ENCODE measurements around the gene ACTR2. TPM values are rescaled to one million over a fixed set of nuclear protein-coding genes. Genes with fewer than 3 reads are reported as not detected.

The ACTR2 gene
- total and polyA plus RNA-seq, 9 of the 15 experiments (the other 6 are each of a cell fraction or from before 2014, with no cell fraction given) = 47.3 to 239 (median 108) TPM

DNA sequence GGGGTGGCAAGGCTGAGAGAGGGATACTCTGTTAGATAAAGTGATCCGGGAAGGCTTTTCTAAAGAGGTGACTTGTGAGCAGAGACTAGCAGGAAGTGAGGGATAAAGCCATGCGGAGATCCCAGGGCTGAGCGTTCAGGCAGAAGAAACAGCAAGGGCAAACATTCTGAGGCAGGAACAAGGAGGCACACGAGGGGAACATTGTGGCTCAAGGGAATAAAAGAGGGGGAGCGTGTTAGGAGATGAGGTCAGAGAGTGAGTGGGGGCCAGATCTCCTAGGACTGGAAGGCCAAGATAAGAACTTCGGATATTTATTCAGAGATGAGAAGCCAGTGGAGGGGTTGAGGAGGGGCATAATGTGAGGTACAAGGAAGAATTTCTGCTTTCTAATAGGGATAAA, 67.1 kb downstream of the ACTR2 start (continued):
- TF ChIP-seq, protein P1, sequence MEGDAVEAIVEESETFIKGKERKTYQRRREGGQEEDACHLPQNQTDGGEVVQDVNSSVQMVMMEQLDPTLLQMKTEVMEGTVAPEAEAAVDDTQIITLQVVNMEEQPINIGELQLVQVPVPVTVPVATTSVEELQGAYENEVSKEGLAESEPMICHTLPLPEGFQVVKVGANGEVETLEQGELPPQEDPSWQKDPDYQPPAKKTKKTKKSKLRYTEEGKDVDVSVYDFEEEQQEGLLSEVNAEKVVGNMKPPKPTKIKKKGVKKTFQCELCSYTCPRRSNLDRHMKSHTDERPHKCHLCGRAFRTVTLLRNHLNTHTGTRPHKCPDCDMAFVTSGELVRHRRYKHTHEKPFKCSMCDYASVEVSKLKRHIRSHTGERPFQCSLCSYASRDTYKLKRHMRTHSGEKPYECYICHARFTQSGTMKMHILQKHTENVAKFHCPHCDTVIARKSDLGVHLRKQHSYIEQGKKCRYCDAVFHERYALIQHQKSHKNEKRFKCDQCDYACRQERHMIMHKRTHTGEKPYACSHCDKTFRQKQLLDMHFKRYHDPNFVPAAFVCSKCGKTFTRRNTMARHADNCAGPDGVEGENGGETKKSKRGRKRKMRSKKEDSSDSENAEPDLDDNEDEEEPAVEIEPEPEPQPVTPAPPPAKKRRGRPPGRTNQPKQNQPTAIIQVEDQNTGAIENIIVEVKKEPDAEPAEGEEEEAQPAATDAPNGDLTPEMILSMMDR (IDR thresholded peaks at IDR 0.05 in 2 of 3, conservative IDR thresholded peaks at IDR 0.05 in 1 of 3; ENCODE audit: insufficient read depth in 2 of 3, low read depth in 1 of 3, low read length in 3 of 3) = no peak
- TF ChIP-seq BMI1 (IDR thresholded peaks at IDR 0.05; ENCODE audit: low read length) (no peak), CBFA2T2 (conservative IDR thresholded peaks at IDR 0.05) (peak; percentile 63), CEBPB (tag; IDR thresholded peaks at IDR 0.05) (no peak)
- TF ChIP-seq, protein P2, sequence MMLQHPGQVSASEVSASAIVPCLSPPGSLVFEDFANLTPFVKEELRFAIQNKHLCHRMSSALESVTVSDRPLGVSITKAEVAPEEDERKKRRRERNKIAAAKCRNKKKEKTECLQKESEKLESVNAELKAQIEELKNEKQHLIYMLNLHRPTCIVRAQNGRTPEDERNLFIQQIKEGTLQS (IDR thresholded peaks at IDR 0.05) = peak; percentile 90
- TF ChIP-seq, protein P2 (CRISPR knock-in tag; conservative IDR thresholded peaks at IDR 0.05) = no peak
- TF ChIP-seq, protein P3, sequence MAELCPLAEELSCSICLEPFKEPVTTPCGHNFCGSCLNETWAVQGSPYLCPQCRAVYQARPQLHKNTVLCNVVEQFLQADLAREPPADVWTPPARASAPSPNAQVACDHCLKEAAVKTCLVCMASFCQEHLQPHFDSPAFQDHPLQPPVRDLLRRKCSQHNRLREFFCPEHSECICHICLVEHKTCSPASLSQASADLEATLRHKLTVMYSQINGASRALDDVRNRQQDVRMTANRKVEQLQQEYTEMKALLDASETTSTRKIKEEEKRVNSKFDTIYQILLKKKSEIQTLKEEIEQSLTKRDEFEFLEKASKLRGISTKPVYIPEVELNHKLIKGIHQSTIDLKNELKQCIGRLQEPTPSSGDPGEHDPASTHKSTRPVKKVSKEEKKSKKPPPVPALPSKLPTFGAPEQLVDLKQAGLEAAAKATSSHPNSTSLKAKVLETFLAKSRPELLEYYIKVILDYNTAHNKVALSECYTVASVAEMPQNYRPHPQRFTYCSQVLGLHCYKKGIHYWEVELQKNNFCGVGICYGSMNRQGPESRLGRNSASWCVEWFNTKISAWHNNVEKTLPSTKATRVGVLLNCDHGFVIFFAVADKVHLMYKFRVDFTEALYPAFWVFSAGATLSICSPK (IDR thresholded peaks at IDR 0.05; ENCODE audit: borderline replicate concordance) = no peak

Measured in K562 (cell line).